Karpas-422 (cell line): ENCODE data around the gene ATRNL1. TPM values are rescaled to one million over a fixed set of nuclear protein-coding genes. Genes with fewer than 3 reads are reported as not detected.

Source experiments
- DNase-seq: peaks from one replicate; pipeline ENCODE4 v3.0.0-alpha.2; 2015
- H2AFZ ChIP-seq: fragments of 200-600 bp; sonication (generic); 2 replicates; pipeline ENCODE4 v1.6.1; 2014; ENCODE audit warnings: antibody characterized with exemption, low read length, mixed read lengths
- H3K27ac ChIP-seq: fragments of 200-600 bp; sonication (generic); 2 replicates; pipeline ENCODE4 v1.5.1; 2014; ENCODE audit warnings: mild to moderate bottlenecking, low read length, moderate library complexity
- H3K27me3 ChIP-seq: fragments of 200-600 bp; sonication (generic); 2 replicates; pipeline ENCODE4 v1.6.1; 2014; ENCODE audit warnings: low read length, mixed read lengths
- H3K36me3 ChIP-seq: fragments of 200-600 bp; sonication (generic); 2 replicates; pipeline ENCODE4 v1.6.1; 2014; ENCODE audit warnings: low read length, mixed read lengths; ENCODE audit not compliant: insufficient read depth
- H3K4me1 ChIP-seq: fragments of 200-600 bp; sonication (generic); 2 replicates; pipeline ENCODE4 v1.6.1; 2014; ENCODE audit warnings: mild to moderate bottlenecking, low read length, mixed read lengths
- H3K4me2 ChIP-seq: fragments of 200-600 bp; sonication (generic); 2 replicates; pipeline ENCODE4 v1.6.1; 2014; ENCODE audit warnings: low read length, low read depth, mild to moderate bottlenecking; ENCODE audit not compliant: poor library complexity, severe bottlenecking
- H3K4me3 ChIP-seq: fragments of 200-600 bp; sonication (generic); 2 replicates; pipeline ENCODE4 v1.5.1; 2014; ENCODE audit warnings: mild to moderate bottlenecking, antibody characterized with exemption, low read length, mixed read lengths
- H3K79me2 ChIP-seq: fragments of 200-600 bp; sonication (generic); 2 replicates; pipeline ENCODE4 v1.6.1; 2014; ENCODE audit warnings: mild to moderate bottlenecking, low read length, mixed read lengths
- H3K9ac ChIP-seq: fragments of 200-600 bp; sonication (generic); 2 replicates; pipeline ENCODE4 v1.6.0; 2014; ENCODE audit warnings: low read length
- H3K9me2 ChIP-seq: fragments of 200-600 bp; sonication (generic), shearing (Covaris generic); replicated peaks from 2 replicates; pipeline ENCODE4 v1.6.0; 2014; ENCODE audit warnings: mild to moderate bottlenecking, low read length, moderate library complexity; ENCODE audit not compliant: insufficient read depth
- H3K9me3 ChIP-seq: fragments of 300-700, 200-600 bp; sonication (generic); 2 replicates; pipeline ENCODE4 v1.6.1; 2014; ENCODE audit warnings: low read length, mixed read lengths
- H4K20me1 ChIP-seq: fragments of 200-600 bp; sonication (generic); 2 replicates; pipeline ENCODE4 v1.6.1; 2014; ENCODE audit warnings: mild to moderate bottlenecking, antibody characterized with exemption, low read length, low read depth; ENCODE audit not compliant: insufficient read depth
- total RNA-seq: library from RNA; depleted of rRNA; stranded (reverse); fragments of >200 nt; shearing (Covaris generic); gene quantifications from 2 replicates; pipeline ENCODE4 v1.2.3, GENCODE V29; 2014; ENCODE audit warnings: low replicate concordance; rRNA removed

Gene ATRNL1
- total RNA-seq, 1 experiment from 2014 or later = not detected

GRCh38 chr10:115985786-115986185, 892.6 kb downstream of the ATRNL1 start:
- Histone ChIP-seq H3K27me3 (no peaks in the 10 kb centered on the region), H3K36me3 (no peaks in the 10 kb centered on the region), H3K4me2 (no peak overlapping the region), H3K9me3 (peaks cover 2% of the 10 kb centered on the region; the same call in 1 of the 2 replicates), H3K4me3 (no peak overlapping the region), H4K20me1 (no peaks in the 10 kb centered on the region), H3K9ac (no peak overlapping the region), H3K27ac (no peak overlapping the region), H2AFZ (no peak overlapping the region), H3K79me2 (no peaks in the 10 kb centered on the region), H3K9me2 (no peaks in the 10 kb centered on the region), H3K4me1 (no peaks in the 10 kb centered on the region)
- no peak for DNase-seq

DNA sequence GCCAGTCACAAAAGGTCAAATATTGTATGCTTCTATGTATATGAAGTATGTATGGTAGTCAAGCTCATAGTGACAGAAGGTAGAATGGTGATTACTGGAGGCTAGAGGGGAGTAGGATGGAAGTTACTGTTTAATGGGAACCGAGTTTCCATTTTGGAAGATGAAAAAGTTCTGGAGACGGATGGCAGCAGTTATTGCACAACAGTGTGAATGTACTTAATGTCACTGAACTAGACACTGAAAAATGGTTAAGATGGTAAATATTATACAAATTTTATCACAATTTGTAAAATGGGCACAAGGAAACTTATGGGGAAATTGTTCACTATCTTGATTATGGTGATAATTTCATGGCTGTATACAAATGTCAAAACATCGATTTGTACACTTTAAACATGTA, 895.2 kb downstream of the ATRNL1 start:
- Histone ChIP-seq H3K9me2 (no peaks in the 10 kb centered on the region), H3K79me2 (no peaks in the 10 kb centered on the region), H4K20me1 (no peaks in the 10 kb centered on the region), H3K9ac (no peak overlapping the region), H3K27ac (no peak overlapping the region), H3K4me2 (no peak overlapping the region), H3K27me3 (no peaks in the 10 kb centered on the region), H3K4me1 (no peaks in the 10 kb centered on the region), H3K4me3 (no peak overlapping the region), H3K36me3 (no peaks in the 10 kb centered on the region), H3K9me3 (peaks cover 2% of the 10 kb centered on the region; the same call in 1 of the 2 replicates), H2AFZ (no peak overlapping the region)
- no peak for DNase-seq

- H3K4me2 ChIP-seq = no peak overlapping the region
- H3K4me3 ChIP-seq = no peak overlapping the region
- peaks cover 2% of the 10 kb centered on the region; the same call in 1 of the 2 replicates for H3K9me3 ChIP-seq
- H3K9ac ChIP-seq = no peak overlapping the region
- no peaks in the 10 kb centered on the region for H3K79me2 ChIP-seq
- no peaks in the 10 kb centered on the region for H3K36me3 ChIP-seq
- H2AFZ ChIP-seq = no peak overlapping the region
- no peaks in the 10 kb centered on the region for H4K20me1 ChIP-seq
- H3K27me3 ChIP-seq = no peaks in the 10 kb centered on the region
- no peak overlapping the region for H3K27ac ChIP-seq
- no peaks in the 10 kb centered on the region for H3K4me1 ChIP-seq
- no peaks in the 10 kb centered on the region for H3K9me2 ChIP-seq
- DNase-seq = no peak
Measured at GRCh38 chr10:115989621-115990020, 896.5 kb downstream of the ATRNL1 start.

DNA sequence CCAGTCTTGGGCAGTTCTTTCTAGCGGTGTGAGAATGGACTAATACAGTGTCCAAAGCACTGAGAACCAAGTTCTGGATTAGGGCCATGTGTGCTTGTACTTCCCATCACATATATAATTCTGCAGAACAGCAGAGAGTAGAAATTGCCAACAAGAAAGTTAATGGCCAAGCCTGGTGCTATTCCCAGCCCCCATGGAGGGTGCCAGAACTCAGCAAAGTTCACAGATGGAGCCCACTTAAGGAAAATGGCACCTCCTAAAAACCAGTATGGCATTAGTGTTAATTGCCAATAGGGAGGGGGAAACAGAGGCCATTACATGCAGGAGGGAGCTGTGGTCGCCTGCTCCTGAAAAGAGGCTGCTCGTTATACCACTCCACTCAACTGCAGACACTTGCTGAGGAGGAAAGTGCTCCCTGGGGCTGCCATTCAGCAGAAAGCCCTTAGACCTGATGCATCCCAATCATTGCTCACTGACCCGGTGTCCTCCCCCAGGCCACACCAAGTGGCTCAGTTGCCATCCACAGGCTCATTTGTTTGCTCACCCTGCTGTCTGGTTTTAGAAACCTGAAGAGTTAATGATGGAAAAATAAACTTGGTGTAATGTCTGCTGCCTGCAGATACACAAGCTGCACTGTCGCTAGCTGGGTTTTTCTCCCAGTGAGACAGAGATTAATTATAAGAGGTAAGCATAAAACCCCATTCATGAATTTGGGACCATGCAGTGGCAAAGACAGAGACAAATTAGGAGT, 899.2 kb downstream of the ATRNL1 start:
- Histone ChIP-seq H3K36me3 (no peaks in the 10 kb centered on the region), H3K9ac (no peak overlapping the region), H4K20me1 (no peaks in the 10 kb centered on the region), H3K9me2 (no peaks in the 10 kb centered on the region), H2AFZ (no peak overlapping the region), H3K27ac (no peak overlapping the region), H3K9me3 (peaks cover under 1% of the 10 kb centered on the region; the same call in 1 of the 2 replicates), H3K4me2 (no peak overlapping the region), H3K79me2 (no peaks in the 10 kb centered on the region), H3K27me3 (no peaks in the 10 kb centered on the region), H3K4me3 (no peak overlapping the region), H3K4me1 (no peaks in the 10 kb centered on the region)
- no peak for DNase-seq

DNA sequence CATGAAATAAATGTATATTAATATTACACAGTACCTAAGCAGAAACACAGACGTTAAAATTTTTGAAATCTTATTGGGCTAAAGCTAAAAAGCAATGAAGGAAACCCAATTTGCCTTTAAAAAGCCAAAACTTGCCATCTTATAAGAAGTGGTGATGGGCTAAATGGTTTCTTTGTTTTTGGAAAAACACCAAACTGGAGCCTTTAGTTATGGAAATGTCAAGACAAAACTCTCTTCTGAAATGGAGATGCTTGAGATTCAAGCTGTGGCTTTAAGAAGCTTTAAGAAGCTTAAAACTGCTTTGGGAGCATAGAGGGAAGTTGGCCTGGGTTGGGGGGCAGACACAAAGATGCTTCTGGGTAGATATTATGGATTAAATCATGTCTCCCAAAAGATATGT, 902.9 kb downstream of the ATRNL1 start:
- Histone ChIP-seq H3K4me1 (no peaks in the 10 kb centered on the region), H3K4me3 (no peak overlapping the region), H3K27me3 (no peaks in the 10 kb centered on the region), H3K9me3 (no peaks in the 10 kb centered on the region), H2AFZ (no peak overlapping the region), H4K20me1 (no peaks in the 10 kb centered on the region), H3K27ac (no peak overlapping the region), H3K79me2 (no peaks in the 10 kb centered on the region), H3K36me3 (no peaks in the 10 kb centered on the region), H3K9me2 (no peaks in the 10 kb centered on the region), H3K4me2 (no peak overlapping the region), H3K9ac (no peak overlapping the region)
- no peak for DNase-seq

- DNase-seq = no peak
- Histone ChIP-seq H3K4me1 (no peaks in the 10 kb centered on the region), H3K9me3 (no peaks in the 10 kb centered on the region), H3K27ac (no peak overlapping the region), H3K79me2 (no peaks in the 10 kb centered on the region), H3K27me3 (no peaks in the 10 kb centered on the region), H2AFZ (no peak overlapping the region), H3K4me3 (no peak overlapping the region), H3K9me2 (no peaks in the 10 kb centered on the region), H3K9ac (no peak overlapping the region), H3K4me2 (no peak overlapping the region), H4K20me1 (no peaks in the 10 kb centered on the region), H3K36me3 (no peaks in the 10 kb centered on the region)
Measured at GRCh38 chr10:115998301-115998700, 905.1 kb downstream of the ATRNL1 start.

Other genes with a start within 250 kb of the ATRNL1 start
- 31.6 and 43.7 TPM in 2 replicates for gene TRUB1, start 155.2 kb upstream of the ATRNL1 start, total RNA-seq